Smooth muscle cell (in vitro differentiated cells): ENCODE data around the gene MAPK8IP1. TPM values are rescaled to one million over a fixed set of nuclear protein-coding genes. Genes with fewer than 3 reads are reported as not detected.

Source experiments
- DNase-seq: peaks from one replicate; lab custom pipeline; 2025; ENCODE audit not compliant: unreplicated experiment; lab: John Stamatoyannopoulos, UW
- H2AFZ ChIP-seq: fragments of 200-600 bp; sonication (generic); 2 replicates; pipeline ENCODE4 v1.6.0; 2016; ENCODE audit warnings: antibody characterized with exemption, low read depth, mild to moderate bottlenecking
- H3F3A ChIP-seq: fragments of 200-600 bp; sonication (generic); 2 replicates; pipeline ENCODE4 v1.6.0; 2017; ENCODE audit warnings: antibody characterized with exemption, low read depth
- H3K27ac ChIP-seq: fragments of 200-600 bp; sonication (generic); 2 replicates; pipeline ENCODE4 v1.5.1; 2016; ENCODE audit warnings: low read depth, mild to moderate bottlenecking
- H3K27me3 ChIP-seq: fragments of 200-600 bp; sonication (generic); 2 replicates; pipeline ENCODE4 v1.6.1; 2016; ENCODE audit warnings: low read depth, mild to moderate bottlenecking
- H3K36me3 ChIP-seq: fragments of 200-600 bp; sonication (generic); 2 replicates; pipeline ENCODE4 v1.5.1; 2016; ENCODE audit warnings: low read depth
- H3K4me1 ChIP-seq: fragments of 200-600 bp; sonication (generic); 2 replicates; pipeline ENCODE4 v1.5.1; 2016; ENCODE audit warnings: low read depth
- H3K4me2 ChIP-seq: fragments of 200-600 bp; sonication (generic); 2 replicates; pipeline ENCODE4 v1.6.0; 2016; ENCODE audit warnings: mild to moderate bottlenecking
- H3K4me3 ChIP-seq: fragments of 200-600 bp; sonication (generic); 2 replicates; pipeline ENCODE4 v1.5.1; 2016; ENCODE audit warnings: mild to moderate bottlenecking
- H3K79me2 ChIP-seq: fragments of 200-600 bp; sonication (generic); 2 replicates; pipeline ENCODE4 v1.6.0; 2016; ENCODE audit warnings: low read depth, mild to moderate bottlenecking
- H3K9ac ChIP-seq: fragments of 200-600 bp; sonication (generic); 2 replicates; pipeline ENCODE4 v1.6.0; 2016; ENCODE audit warnings: low read depth
- H3K9me3 ChIP-seq: fragments of 200-600 bp; sonication (generic); replicated peaks from 2 replicates; pipeline ENCODE4 v1.5.1; 2016; ENCODE audit warnings: low read depth
- H4K20me1 ChIP-seq: fragments of 200-600 bp; sonication (generic); 2 replicates; pipeline ENCODE4 v1.6.0; 2016; ENCODE audit warnings: low read depth
- WGBS: methylation state at CpG from one replicate; pipeline ENCODE4 v1.1.7; 2016; ENCODE audit warnings: low lambda C conversion rate; 5-methylcytosine and 5-hydroxymethylcytosine counted together
- polyA plus RNA-seq: library from polyadenylated mRNA; unstranded; fragments of >200 nt; fragmentation: Nextera tagmentation; extraction: Ambion mirVana; gene quantifications from 2 replicates; pipeline ENCODE4 v1.2.1, GENCODE V29; 2016
- total RNA-seq: library from RNA; depleted of rRNA; stranded (reverse); fragments of >200 nt; gene quantifications from 2 replicates; pipeline ENCODE4 v1.2.3, GENCODE V29; 2014
- TF ChIP-seq, protein P1 (sequence below): fragments of 200-600 bp; sonication (generic); IDR thresholded peaks from 2 replicates; pipeline ENCODE4 v1.5.1; 2017; ENCODE audit warnings: borderline replicate concordance, mild to moderate bottlenecking, antibody characterized with exemption; ENCODE audit not compliant: insufficient read depth, poor library complexity, severe bottlenecking

The MAPK8IP1 gene
- total and polyA plus RNA-seq, 2 experiments from 2014 or later, result 5.2 to 8.1 TPM

DNA sequence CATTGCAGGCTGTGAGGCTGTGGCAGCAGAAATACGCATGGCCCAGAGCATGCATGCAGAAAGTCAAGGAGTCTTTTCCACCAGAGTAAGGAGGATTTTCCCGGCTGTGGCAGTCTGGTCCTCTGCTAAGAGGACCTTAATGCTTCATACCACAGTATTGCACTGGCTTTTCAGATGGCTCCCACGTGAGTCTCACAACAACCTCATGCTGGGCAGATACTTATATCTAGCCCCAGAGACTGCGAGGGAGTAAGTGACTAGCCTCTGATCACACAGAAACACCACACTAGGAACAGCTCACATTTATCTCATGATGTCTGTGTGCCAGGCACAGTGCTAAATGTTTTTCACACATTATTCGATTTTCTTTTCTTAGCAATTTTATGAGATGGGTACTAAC lies 30.1 kb upstream of the MAPK8IP1 start:
- H3K4me2 ChIP-seq, result no peak overlapping the region
- H3K27ac ChIP-seq, result peak overlapping the region; percentile 91
- peaks cover 16% of the 10 kb centered on the region for H3F3A ChIP-seq
- H3K9ac ChIP-seq, result peak overlapping the region; percentile 35
- 60% methylated on average over 5 of the region's 5 CpGs for WGBS
- no peak overlapping the region for H2AFZ ChIP-seq
- peaks cover 17% of the 10 kb centered on the region for H3K4me1 ChIP-seq
- TF ChIP-seq, protein P1, sequence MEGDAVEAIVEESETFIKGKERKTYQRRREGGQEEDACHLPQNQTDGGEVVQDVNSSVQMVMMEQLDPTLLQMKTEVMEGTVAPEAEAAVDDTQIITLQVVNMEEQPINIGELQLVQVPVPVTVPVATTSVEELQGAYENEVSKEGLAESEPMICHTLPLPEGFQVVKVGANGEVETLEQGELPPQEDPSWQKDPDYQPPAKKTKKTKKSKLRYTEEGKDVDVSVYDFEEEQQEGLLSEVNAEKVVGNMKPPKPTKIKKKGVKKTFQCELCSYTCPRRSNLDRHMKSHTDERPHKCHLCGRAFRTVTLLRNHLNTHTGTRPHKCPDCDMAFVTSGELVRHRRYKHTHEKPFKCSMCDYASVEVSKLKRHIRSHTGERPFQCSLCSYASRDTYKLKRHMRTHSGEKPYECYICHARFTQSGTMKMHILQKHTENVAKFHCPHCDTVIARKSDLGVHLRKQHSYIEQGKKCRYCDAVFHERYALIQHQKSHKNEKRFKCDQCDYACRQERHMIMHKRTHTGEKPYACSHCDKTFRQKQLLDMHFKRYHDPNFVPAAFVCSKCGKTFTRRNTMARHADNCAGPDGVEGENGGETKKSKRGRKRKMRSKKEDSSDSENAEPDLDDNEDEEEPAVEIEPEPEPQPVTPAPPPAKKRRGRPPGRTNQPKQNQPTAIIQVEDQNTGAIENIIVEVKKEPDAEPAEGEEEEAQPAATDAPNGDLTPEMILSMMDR, result no peak
- no peak overlapping the region for H3K4me3 ChIP-seq
- no peak for DNase-seq
- peaks cover 94% of the 10 kb centered on the region for H4K20me1 ChIP-seq
- peaks cover 47% of the 10 kb centered on the region for H3K79me2 ChIP-seq
- H3K36me3 ChIP-seq, result no peaks in the 10 kb centered on the region
- no peaks in the 10 kb centered on the region for H3K27me3 ChIP-seq
- H3K9me3 ChIP-seq, result no peaks in the 10 kb centered on the region

- TF ChIP-seq, protein P1, result no peak
- Histone ChIP-seq H3F3A (peaks cover 16% of the 10 kb centered on the region), H3K4me2 (no peak overlapping the region), H4K20me1 (peaks cover 94% of the 10 kb centered on the region), H3K79me2 (peaks cover 41% of the 10 kb centered on the region), H2AFZ (no peak overlapping the region), H3K9ac (peak overlapping the region; percentile 35), H3K9me3 (no peaks in the 10 kb centered on the region), H3K27me3 (no peaks in the 10 kb centered on the region), H3K27ac (peak overlapping the region; percentile 91), H3K36me3 (no peaks in the 10 kb centered on the region), H3K4me1 (peaks cover 14% of the 10 kb centered on the region), H3K4me3 (no peak overlapping the region)
- no peak for DNase-seq
- WGBS, result 81% methylated on average over 6 of the region's 6 CpGs
Observed at GRCh38 chr11:45856044-45856468, 29.4 kb upstream of the MAPK8IP1 start.

DNA sequence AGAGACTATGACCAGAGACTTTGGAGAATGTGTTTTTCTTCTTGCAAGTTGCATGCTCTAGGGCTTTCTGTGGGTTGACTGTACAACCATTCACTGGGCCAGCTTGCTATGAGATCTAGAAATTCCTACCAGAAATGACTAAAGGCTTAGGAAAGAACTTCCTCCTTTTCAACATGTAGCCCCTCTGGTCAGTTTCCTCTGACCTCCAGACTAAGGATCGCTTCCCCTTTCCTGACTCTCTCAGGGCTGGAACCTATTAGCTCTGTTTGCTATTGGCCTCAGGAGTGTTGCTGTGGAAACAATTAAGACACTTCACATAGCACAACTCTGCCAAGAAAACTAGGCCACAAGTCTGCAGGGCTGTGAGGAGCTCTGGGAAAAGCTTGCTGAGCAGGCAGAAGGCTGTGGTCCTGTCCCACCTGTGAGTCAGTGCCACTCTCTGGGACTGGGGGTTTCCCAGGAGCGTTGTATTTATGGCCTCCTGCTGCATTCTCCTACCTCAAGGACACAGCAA lies 27.4 kb upstream of the MAPK8IP1 start:
- Histone ChIP-seq H2AFZ (no peak overlapping the region), H3K27ac (peak overlapping the region; percentile 91), H3K4me2 (peak overlapping the region; percentile 10), H3F3A (peaks cover 16% of the 10 kb centered on the region), H3K36me3 (peaks cover 8% of the 10 kb centered on the region), H3K4me3 (no peak overlapping the region), H3K9ac (peak overlapping the region; percentile 74), H3K4me1 (peaks cover 14% of the 10 kb centered on the region), H4K20me1 (peaks cover 74% of the 10 kb centered on the region), H3K9me3 (no peaks in the 10 kb centered on the region), H3K27me3 (no peaks in the 10 kb centered on the region), H3K79me2 (peaks cover 21% of the 10 kb centered on the region)
- no peak for DNase-seq
- WGBS, result 84% methylated on average over 2 of the region's 2 CpGs
- TF ChIP-seq, protein P1, result no peak

DNA sequence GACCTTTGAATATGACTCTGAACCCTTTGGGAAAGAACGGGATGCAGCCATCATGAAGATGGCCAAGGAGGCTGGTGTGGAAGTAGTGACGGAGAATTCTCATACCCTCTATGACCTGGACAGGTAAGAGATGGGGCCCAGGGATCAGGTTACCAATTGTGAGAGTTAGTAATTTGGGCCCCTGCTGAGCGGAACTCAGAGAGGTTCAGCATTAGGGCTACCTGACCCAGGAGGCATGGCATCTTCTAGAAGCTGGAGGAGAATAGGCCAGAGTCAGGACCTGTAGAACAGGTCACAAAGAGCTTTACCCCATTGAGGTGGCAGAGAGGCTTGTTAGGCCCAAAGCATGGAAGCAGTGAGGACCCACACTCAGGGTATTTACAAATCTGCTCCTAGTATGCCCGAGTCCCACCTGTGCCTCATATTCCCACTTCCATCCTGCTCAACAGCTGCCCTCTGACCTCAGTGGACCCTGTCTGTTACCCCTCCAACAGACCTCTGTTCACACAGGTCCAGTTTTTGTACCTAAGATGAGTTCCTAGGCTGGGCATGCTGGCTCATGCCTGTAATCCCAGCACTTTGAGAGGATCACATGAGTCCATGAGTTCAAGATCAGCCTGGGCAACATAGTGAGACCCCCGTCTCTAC lies 26.6 kb upstream of the MAPK8IP1 start:
- DNase-seq, result no peak
- TF ChIP-seq, protein P1, result no peak
- H4K20me1 ChIP-seq, result peaks cover 65% of the 10 kb centered on the region
- 97% methylated on average over 5 of the region's 5 CpGs for WGBS
- H3F3A ChIP-seq, result peaks cover 16% of the 10 kb centered on the region
- H3K9me3 ChIP-seq, result no peaks in the 10 kb centered on the region
- no peaks in the 10 kb centered on the region for H3K27me3 ChIP-seq
- H3K4me1 ChIP-seq, result peaks cover 14% of the 10 kb centered on the region
- no peak overlapping the region for H3K4me3 ChIP-seq
- H3K79me2 ChIP-seq, result peaks cover 13% of the 10 kb centered on the region
- H3K9ac ChIP-seq, result peak overlapping the region; percentile 74
- peak overlapping the region; percentile 91 for H3K27ac ChIP-seq
- H3K4me2 ChIP-seq, result peak overlapping the region; percentile 48
- H2AFZ ChIP-seq, result no peak overlapping the region
- peaks cover 14% of the 10 kb centered on the region for H3K36me3 ChIP-seq
